Astrocyte (in vitro differentiated cells and primary cell): ENCODE measurements around the gene PIK3R3.

Experiments used
- CTCF ChIP-seq: IDR thresholded peaks from 2 replicates; pipeline ENCODE4 v1.5.1; 2011; ENCODE audit warnings: low read depth, mild to moderate bottlenecking, inconsistent platforms, low read length, moderate library complexity; ENCODE audit not compliant: insufficient read depth
- EZH2 ChIP-seq: IDR thresholded peaks from 2 replicates; pipeline ENCODE4 v1.6.1; 2012; ENCODE audit warnings: mild to moderate bottlenecking, low read length, inconsistent platforms; ENCODE audit not compliant: insufficient read depth

DNA sequence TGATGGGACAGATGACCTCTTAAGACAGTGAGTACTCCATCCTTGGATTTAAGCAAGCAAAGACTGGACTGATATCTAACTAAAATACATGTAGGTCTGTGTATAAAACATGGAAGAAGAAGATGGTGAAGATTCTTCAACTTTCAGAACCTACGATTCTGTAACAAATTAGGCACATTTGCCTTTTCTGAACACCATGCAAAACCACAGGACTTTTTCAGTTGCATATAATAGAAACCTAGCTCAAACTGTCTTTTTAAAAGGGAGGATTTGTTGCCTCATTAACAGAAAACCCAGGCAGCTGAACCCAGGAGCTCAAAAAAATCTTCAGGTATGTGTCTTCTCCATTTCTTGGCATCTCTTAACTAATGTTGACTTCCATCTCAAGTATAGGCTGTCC lies 27.8 kb upstream of the PIK3R3 start:
- TF ChIP-seq CTCF (no peak), EZH2 (no peak)
